Subcutaneous adipose tissue (tissue), 4 donors: ENCODE measurements around the gene TLN1. TPM values are rescaled to one million over a fixed set of nuclear protein-coding genes. Genes with fewer than 3 reads are reported as not detected.

Experiments used
- CTCF ChIP-seq: fragments of 450-650 bp; IDR thresholded peaks from one replicate; pipeline ENCODE4 v1.5.1; 2016; ENCODE audit warnings: low read depth, mild to moderate bottlenecking, control low read depth, antibody characterized with exemption, moderate library complexity
- total RNA-seq, 4 donors: library from RNA; depleted of rRNA; stranded (reverse); fragments of >200 nt; gene quantifications; one replicate each; pipeline ENCODE4 v1.1.0, GENCODE V29; 2016

TLN1 gene
- total RNA-seq, 4 donors from 2014 or later = 247 to 590 (median 461) TPM

GRCh38 chr9:35728041-35728971 lies 3.7 kb downstream of the TLN1 start:
- no peak for TF ChIP-seq CTCF

- TF ChIP-seq CTCF = no peak
Measured at GRCh38 chr9:35727676-35728040, 4.3 kb downstream of the TLN1 start.

- no peak for TF ChIP-seq CTCF
Measured at GRCh38 chr9:35726931-35727330, 5.1 kb downstream of the TLN1 start.

- no peak for TF ChIP-seq CTCF
Measured at GRCh38 chr9:35725362-35725761, 6.6 kb downstream of the TLN1 start.

- no peak for TF ChIP-seq CTCF
Measured at GRCh38 chr9:35723908-35724307, 8.1 kb downstream of the TLN1 start.

- TF ChIP-seq CTCF = no peak
Measured at GRCh38 chr9:35723426-35723825, 8.6 kb downstream of the TLN1 start.

- TF ChIP-seq CTCF = no peak
Measured at GRCh38 chr9:35719546-35719945, 12.4 kb downstream of the TLN1 start.
